ENCODE results near the gene MACROH2A2. TPM values are rescaled to one million over a fixed set of nuclear protein-coding genes. Genes with fewer than 3 reads are reported as not detected.

Gene MACROH2A2
- total and polyA plus RNA-seq, 2 of the 13 experiments (the other 11 are each of a cell fraction or from before 2014, with no cell fraction given), result 9.8 to 43.1 TPM

- 0 out of 2 replicates have a peak, but pooled peaks have one; percentile 29 for TF ChIP-seq PAX8 (CRISPR knock-in tag; IDR thresholded peaks at IDR 0.05; ENCODE audit: borderline replicate concordance)
- no peak for TF ChIP-seq AHR (CRISPR knock-in tag; IDR thresholded peaks at IDR 0.05)
- TF ChIP-seq CSRNP2 (CRISPR knock-in tag; conservative IDR thresholded peaks at IDR 0.05; ENCODE audit: low read depth), result no peak
- 0 out of 2 replicates have a peak, but pooled peaks have one; percentile 10 for TF ChIP-seq ZNF558 (CRISPR knock-in tag; IDR thresholded peaks at IDR 0.05; ENCODE audit: borderline replicate concordance)
- no peak for TF ChIP-seq RORA (CRISPR knock-in tag; IDR thresholded peaks at IDR 0.05)
- no peak for TF ChIP-seq ZNF850 (CRISPR knock-in tag; conservative IDR thresholded peaks at IDR 0.05)
- peak; percentile 81 to 90 for TF ChIP-seq HMGXB4 (CRISPR knock-in tag; IDR thresholded peaks at IDR 0.05; ENCODE audit: borderline replicate concordance in 1 of 2, low read depth in 1 of 2)
- TF ChIP-seq ZNF879 (CRISPR knock-in tag; IDR thresholded peaks at IDR 0.05), result no peak
- peak; percentile 61 for TF ChIP-seq GATAD2A (CRISPR knock-in tag; IDR thresholded peaks at IDR 0.05)
- peak; percentile 8; the same call in 1 of the 2 replicates for TF ChIP-seq ZNF605 (CRISPR knock-in tag; IDR thresholded peaks at IDR 0.05)
- TF ChIP-seq TRIM24 (CRISPR knock-in tag; IDR thresholded peaks at IDR 0.05), result no peak
- TF ChIP-seq ZNF335 (CRISPR knock-in tag; IDR thresholded peaks at IDR 0.05), result no peak
- no peak for TF ChIP-seq KLF13 (CRISPR knock-in tag; IDR thresholded peaks at IDR 0.05)
- no peak for TF ChIP-seq DMTF1 (CRISPR knock-in tag; IDR thresholded peaks at IDR 0.05)
- 0 out of 2 replicates have a peak, but pooled peaks have one; percentile 48 for TF ChIP-seq SNAI1 (CRISPR knock-in tag; IDR thresholded peaks at IDR 0.05; ENCODE audit: borderline replicate concordance)
- no peak for TF ChIP-seq FOXA3 (CRISPR knock-in tag; IDR thresholded peaks at IDR 0.05)
- no peak for TF ChIP-seq NFRKB (IDR thresholded peaks at IDR 0.05)
- TF ChIP-seq MED13 (CRISPR knock-in tag; IDR thresholded peaks at IDR 0.05), result no peak
- TF ChIP-seq HOXA3 (CRISPR knock-in tag; IDR thresholded peaks at IDR 0.05), result peak; percentile 66
- no peak for TF ChIP-seq NFYC (CRISPR knock-in tag; IDR thresholded peaks at IDR 0.05)
- TF ChIP-seq KMT2B (CRISPR knock-in tag; IDR thresholded peaks at IDR 0.05), result peak; percentile 62; the same call in 1 of the 2 replicates
- peak; percentile 70 for TF ChIP-seq XRCC5 (optimal IDR thresholded peaks at IDR 0.05; ENCODE audit: low read length)
Measured at GRCh38 chr10:70052462-70053217, at the start of gene MACROH2A2 (continued).
